Measurements from ENCODE around the gene LRCOL1. TPM values are rescaled to one million over a fixed set of nuclear protein-coding genes. Genes with fewer than 3 reads are reported as not detected.

The LRCOL1 gene
- total RNA-seq, 1 experiment from 2014 or later: not detected

DNA sequence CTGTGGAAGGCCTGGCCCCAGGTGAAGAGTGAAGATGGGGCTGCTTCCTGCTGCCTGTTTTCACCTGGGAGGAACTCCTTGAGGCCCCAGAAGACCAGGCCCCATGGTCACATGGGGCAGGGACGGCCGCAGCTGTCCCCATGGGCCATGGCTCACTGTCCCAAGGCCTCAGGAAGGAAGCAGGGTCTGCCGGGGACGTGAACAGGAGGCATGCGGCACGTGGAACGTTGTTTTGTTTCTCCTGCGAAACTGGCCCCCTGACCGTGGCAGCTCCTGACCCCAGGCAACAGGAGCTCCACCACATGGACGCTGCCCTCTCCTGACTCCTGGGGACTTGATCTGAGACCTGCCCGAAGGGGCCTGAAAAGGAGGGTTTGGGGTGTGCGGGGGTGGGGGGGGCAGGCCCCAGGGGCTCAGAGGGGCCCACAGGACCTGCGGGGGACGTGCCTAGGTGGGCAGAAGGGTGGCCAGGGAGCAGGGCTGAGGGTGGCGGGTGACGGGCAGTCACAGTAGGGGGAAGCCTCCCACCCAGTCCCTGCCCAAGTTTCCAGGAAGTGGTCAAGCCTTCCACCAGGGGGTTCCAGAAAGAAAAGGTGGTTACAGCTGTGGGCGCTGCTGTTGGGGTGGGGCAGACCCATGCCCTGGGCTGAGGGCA is 41.4 kb downstream of the LRCOL1 start:
- H3K9me2 ChIP-seq (ENCODE audit: insufficient read depth): no peaks in the 10 kb centered on the region
- ChIA-PET CTCF (interaction anchor here (1.5 kb wide), 1 partner anchor 8 kb away, joined by 5 read pairs; no protein-coding TSS in a partner anchor), POLR2A (no interaction called here), RAD21 (ENCODE audit: low non-redundant PET in 1 of 2, low total read pairs in 2 of 2, uncharacterized antibody in 2 of 2, unreplicated experiment in 2 of 2) (no interaction called here)
- H3K4me2 ChIP-seq (ENCODE audit: low read length): no peak overlapping the region
- peaks cover 38% of the 10 kb centered on the region for H3K79me2 ChIP-seq (ENCODE audit: insufficient read depth, low read length)
- no peaks in the 10 kb centered on the region for H3K27me3 ChIP-seq (ENCODE audit: insufficient read depth, low read length)
- H3K27ac ChIP-seq (ENCODE audit: low read depth, low read length): no peak overlapping the region
- intact Hi-C loops (cut with micrococcal nuclease): no loop called here
- BruUV-seq (replicated peaks): no TSS peak
- DNase-seq (ENCODE audit: low read depth, low spot score) (no peak), ATAC-seq (no peak)
- no peak overlapping the region for H2AFZ ChIP-seq (ENCODE audit: low read depth, low read length, poor library complexity, severe bottlenecking)
- no peak overlapping the region for H3K9ac ChIP-seq (ENCODE audit: low read length)
- H3K36me3 ChIP-seq (ENCODE audit: control insufficient read depth in 1 of 2, insufficient read depth in 2 of 2, low read length in 2 of 2): peaks cover 11 to 12% of the 10 kb centered on the region in 2 experiments; a peak in 3 of 4 replicates
- H3K4me1 ChIP-seq (ENCODE audit: control insufficient read depth in 1 of 2, insufficient read depth in 2 of 2, low read length in 2 of 2): no peaks in the 10 kb centered on the region
- no peaks in the 10 kb centered on the region for H3K9me3 ChIP-seq (ENCODE audit: control insufficient read depth in 1 of 2, insufficient read depth in 1 of 2, low read depth in 1 of 2, low read length in 2 of 2)
- no peaks in the 10 kb centered on the region for H4K20me1 ChIP-seq (ENCODE audit: insufficient read depth)
- no peak overlapping the region for H3K4me3 ChIP-seq (replicated peaks in 1 of 2; ENCODE audit: low read depth in 1 of 2, low read length in 2 of 2)
- TF ChIP-seq RAD21 (IDR thresholded peaks at IDR 0.05; ENCODE audit: low read depth) (no peak), SP1 (IDR thresholded peaks at IDR 0.05; ENCODE audit: low read depth) (no peak), CEBPB (IDR thresholded peaks at IDR 0.05; ENCODE audit: low read depth) (no peak), EGR1 (IDR thresholded peaks at IDR 0.05; ENCODE audit: low read depth) (no peak)
- TF ChIP-seq, protein P1, sequence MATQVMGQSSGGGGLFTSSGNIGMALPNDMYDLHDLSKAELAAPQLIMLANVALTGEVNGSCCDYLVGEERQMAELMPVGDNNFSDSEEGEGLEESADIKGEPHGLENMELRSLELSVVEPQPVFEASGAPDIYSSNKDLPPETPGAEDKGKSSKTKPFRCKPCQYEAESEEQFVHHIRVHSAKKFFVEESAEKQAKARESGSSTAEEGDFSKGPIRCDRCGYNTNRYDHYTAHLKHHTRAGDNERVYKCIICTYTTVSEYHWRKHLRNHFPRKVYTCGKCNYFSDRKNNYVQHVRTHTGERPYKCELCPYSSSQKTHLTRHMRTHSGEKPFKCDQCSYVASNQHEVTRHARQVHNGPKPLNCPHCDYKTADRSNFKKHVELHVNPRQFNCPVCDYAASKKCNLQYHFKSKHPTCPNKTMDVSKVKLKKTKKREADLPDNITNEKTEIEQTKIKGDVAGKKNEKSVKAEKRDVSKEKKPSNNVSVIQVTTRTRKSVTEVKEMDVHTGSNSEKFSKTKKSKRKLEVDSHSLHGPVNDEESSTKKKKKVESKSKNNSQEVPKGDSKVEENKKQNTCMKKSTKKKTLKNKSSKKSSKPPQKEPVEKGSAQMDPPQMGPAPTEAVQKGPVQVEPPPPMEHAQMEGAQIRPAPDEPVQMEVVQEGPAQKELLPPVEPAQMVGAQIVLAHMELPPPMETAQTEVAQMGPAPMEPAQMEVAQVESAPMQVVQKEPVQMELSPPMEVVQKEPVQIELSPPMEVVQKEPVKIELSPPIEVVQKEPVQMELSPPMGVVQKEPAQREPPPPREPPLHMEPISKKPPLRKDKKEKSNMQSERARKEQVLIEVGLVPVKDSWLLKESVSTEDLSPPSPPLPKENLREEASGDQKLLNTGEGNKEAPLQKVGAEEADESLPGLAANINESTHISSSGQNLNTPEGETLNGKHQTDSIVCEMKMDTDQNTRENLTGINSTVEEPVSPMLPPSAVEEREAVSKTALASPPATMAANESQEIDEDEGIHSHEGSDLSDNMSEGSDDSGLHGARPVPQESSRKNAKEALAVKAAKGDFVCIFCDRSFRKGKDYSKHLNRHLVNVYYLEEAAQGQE (IDR thresholded peaks at IDR 0.05; ENCODE audit: low read depth): no peak

- Histone ChIP-seq H3K4me3 (replicated peaks in 1 of 2; ENCODE audit: low read depth in 1 of 2, low read length in 2 of 2) (no peak overlapping the region), H3K4me2 (ENCODE audit: low read length) (no peak overlapping the region), H3K9ac (ENCODE audit: low read length) (no peak overlapping the region), H3K36me3 (ENCODE audit: control insufficient read depth in 1 of 2, insufficient read depth in 2 of 2, low read length in 2 of 2) (peaks cover 11 to 12% of the 10 kb centered on the region in 2 experiments; a peak in 3 of 4 replicates), H3K27me3 (ENCODE audit: insufficient read depth, low read length) (no peaks in the 10 kb centered on the region), H3K9me3 (ENCODE audit: control insufficient read depth in 1 of 2, insufficient read depth in 1 of 2, low read depth in 1 of 2, low read length in 2 of 2) (no peaks in the 10 kb centered on the region), H3K4me1 (ENCODE audit: control insufficient read depth in 1 of 2, insufficient read depth in 2 of 2, low read length in 2 of 2) (no peaks in the 10 kb centered on the region), H3K9me2 (ENCODE audit: insufficient read depth) (no peaks in the 10 kb centered on the region), H4K20me1 (ENCODE audit: insufficient read depth) (no peaks in the 10 kb centered on the region), H2AFZ (ENCODE audit: low read depth, low read length, poor library complexity, severe bottlenecking) (no peak overlapping the region), H3K79me2 (ENCODE audit: insufficient read depth, low read length) (peaks cover 45% of the 10 kb centered on the region), H3K27ac (ENCODE audit: low read depth, low read length) (no peak overlapping the region)
- ATAC-seq (no peak), DNase-seq (ENCODE audit: low read depth, low spot score) (no peak)
- ChIA-PET CTCF (no interaction called here), POLR2A (no interaction called here), RAD21 (ENCODE audit: low non-redundant PET in 1 of 2, low total read pairs in 2 of 2, uncharacterized antibody in 2 of 2, unreplicated experiment in 2 of 2) (no interaction called here)
- BruUV-seq (replicated peaks): no TSS peak
- intact Hi-C loops (cut with micrococcal nuclease): no loop called here
- TF ChIP-seq SRF (IDR thresholded peaks at IDR 0.05; ENCODE audit: low read depth) (no peak), YY1 (IDR thresholded peaks at IDR 0.05; ENCODE audit: extremely low read depth, insufficient replicate concordance, low read depth, low read length) (no peak), POLR2A (IDR thresholded peaks at IDR 0.05; ENCODE audit: borderline replicate concordance, extremely low read depth, insufficient read depth, insufficient read length) (no peak), FOSL1 (IDR thresholded peaks at IDR 0.05; ENCODE audit: low read depth) (no peak), MAX (IDR thresholded peaks at IDR 0.05) (no peak), POLR2AphosphoS5 (IDR thresholded peaks at IDR 0.05; ENCODE audit: low read depth, low read length) (no peak), EZH2 (IDR thresholded peaks at IDR 0.05) (no peak)
- TF ChIP-seq, protein P2, sequence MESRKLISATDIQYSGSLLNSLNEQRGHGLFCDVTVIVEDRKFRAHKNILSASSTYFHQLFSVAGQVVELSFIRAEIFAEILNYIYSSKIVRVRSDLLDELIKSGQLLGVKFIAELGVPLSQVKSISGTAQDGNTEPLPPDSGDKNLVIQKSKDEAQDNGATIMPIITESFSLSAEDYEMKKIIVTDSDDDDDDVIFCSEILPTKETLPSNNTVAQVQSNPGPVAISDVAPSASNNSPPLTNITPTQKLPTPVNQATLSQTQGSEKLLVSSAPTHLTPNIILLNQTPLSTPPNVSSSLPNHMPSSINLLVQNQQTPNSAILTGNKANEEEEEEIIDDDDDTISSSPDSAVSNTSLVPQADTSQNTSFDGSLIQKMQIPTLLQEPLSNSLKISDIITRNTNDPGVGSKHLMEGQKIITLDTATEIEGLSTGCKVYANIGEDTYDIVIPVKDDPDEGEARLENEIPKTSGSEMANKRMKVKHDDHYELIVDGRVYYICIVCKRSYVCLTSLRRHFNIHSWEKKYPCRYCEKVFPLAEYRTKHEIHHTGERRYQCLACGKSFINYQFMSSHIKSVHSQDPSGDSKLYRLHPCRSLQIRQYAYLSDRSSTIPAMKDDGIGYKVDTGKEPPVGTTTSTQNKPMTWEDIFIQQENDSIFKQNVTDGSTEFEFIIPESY (IDR thresholded peaks at IDR 0.05; ENCODE audit: extremely low read depth, insufficient replicate concordance, low read length): no peak
These were observed 42.1 kb downstream of the LRCOL1 start for GRCh38 chr12:132568301-132568700.
